ENCODE results near the gene TRPM4.
"Not testable (repeated sequence)": the region's sequence is repeated elsewhere in the genome, so short reads cannot be mapped to it uniquely, and the experiment has no call there.

TRPM4 gene

GRCh38 chr19:49125025-49125731 lies 32.4 kb upstream of the TRPM4 start:
- Histone ChIP-seq H3K27ac (peak overlapping the region in 13 of 21 experiments; percentile 4 to 83 (median 56)), H3K4me3 (peak overlapping the region in 1 of 7 experiments; percentile 3)

GRCh38 chr19:49126575-49126974 lies 31.0 kb upstream of the TRPM4 start:
- H3K27ac ChIP-seq: no peak overlapping the region
- no peak overlapping the region for H3K4me3 ChIP-seq

DNA sequence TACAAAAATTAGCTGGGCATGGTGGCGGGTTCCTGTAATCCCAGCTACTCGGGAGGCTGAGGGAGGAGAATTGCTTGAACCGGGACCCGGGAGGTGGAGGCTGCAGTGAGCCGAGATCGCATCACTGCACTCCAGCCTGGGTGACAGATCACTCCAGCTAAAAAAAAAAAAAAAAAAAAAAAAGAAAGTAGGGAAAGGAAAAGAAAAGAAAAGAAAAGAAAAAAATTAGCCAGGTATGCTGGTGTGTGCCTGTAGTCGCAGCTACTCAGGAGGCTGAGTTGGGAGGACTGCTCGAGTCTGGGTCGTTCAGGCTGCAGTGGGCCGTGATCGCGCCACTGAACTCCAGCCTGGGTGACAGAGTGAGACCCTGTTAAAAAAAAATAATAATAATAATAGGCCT lies 30.4 kb upstream of the TRPM4 start:
- peak overlapping the region in 2 of 21 experiments; percentile 29 to 46 for H3K27ac ChIP-seq
- not testable (repeated sequence) for H3K4me3 ChIP-seq

- H3K27ac ChIP-seq: peak overlapping the region in 7 of 21 experiments; percentile 4 to 64 (median 44)
Measured at GRCh38 chr19:49127674-49128544, 29.7 kb upstream of the TRPM4 start.

DNA sequence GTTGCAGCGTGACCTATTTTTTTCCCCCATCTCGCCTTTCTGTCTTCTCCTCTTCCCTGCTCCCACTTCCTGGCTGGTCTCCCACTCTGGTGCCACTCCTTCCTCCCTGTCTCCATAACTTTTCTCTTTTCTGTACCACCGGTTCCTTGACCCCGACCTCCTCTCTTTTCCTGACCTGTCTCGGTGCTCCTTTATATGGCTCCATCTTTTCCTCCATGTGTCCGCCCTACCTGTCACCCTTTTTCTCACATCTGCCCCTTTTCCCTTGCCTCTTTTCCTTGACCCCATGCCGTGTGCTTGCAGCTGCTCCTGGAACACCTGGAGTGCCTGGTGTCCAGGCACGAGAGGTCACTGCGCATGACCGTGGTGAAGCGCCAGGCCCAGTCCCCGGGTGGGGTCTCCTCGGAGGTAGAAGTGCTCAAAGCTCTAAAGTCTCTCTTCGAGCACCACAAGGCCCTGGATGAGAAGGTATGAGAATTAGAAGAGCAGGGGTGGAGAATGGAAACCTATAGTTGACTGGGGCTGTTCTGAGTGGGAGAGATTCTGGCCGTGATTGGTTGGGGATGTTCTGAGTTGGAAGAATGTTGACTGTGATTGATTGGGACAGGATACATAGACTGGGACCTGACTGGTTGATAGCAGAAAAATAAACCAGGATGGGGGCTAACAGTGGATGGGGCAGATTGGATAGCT lies 28.9 kb upstream of the TRPM4 start:
- peak overlapping the region in 4 of 7 experiments; percentile 10 to 26 (median 15) for H3K4me3 ChIP-seq
- peak overlapping the region in 1 of 21 experiments; percentile 4 for H3K27ac ChIP-seq

More at GRCh38 chr19:49127674-49128544, 29.7 kb upstream of the TRPM4 start:
- H3K4me3 ChIP-seq: peak overlapping the region in 5 of 7 experiments; percentile 14 to 32 (median 16)

DNA sequence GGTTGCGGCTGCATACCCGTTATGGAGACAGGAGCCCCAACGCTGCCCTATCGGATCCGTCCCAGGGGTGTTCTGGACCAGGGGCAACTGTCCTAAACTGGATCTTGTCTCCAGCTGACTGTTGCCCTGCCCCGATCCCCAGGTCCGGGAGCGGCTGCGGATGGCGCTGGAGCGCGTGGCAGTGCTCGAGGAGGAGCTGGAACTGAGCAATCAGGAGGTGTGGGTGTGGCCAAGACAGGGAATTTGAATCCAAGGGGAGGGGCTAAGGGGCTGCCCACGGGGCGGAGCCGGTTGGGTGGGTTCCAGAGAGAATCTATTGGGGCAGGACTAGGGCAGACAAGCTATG lies 28.4 kb upstream of the TRPM4 start:
- H3K4me3 ChIP-seq: no peak overlapping the region
- no peak overlapping the region for H3K27ac ChIP-seq

- Histone ChIP-seq H3K27ac (no peak overlapping the region), H3K4me3 (no peak overlapping the region)
Measured at GRCh38 chr19:49130325-49130724, 27.3 kb upstream of the TRPM4 start.

DNA sequence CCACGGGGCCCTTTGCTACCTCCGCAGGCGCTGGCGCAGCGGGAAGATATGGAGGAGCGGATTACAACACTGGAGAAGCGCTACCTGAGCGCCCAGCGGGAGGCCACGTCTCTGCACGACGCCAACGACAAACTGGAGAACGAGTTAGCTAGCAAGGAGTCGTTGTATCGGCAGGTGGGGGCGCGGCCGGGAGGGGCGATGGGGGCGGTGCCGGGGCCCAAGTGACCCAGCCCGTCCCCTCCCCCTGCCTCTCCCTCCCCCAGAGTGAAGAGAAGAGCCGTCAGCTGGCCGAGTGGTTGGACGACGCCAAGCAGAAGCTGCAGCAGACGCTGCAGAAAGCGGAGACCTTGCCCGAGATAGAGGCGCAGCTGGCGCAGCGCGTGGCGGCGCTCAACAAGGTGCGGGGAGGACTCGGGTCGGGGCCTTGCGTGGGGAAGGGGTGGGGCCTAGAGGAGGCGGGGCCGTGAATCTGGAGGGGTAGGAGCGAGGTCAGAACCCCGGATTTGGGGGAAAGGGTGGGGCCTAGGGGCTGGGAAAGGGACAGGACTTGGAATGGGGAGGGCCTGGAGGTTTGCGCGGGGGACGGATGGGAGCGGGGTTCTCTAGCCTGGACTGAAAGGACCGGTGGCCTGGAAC lies 24.5 kb upstream of the TRPM4 start:
- Histone ChIP-seq H3K27ac (peak overlapping the region in 2 of 21 experiments; percentile 15 to 50), H3K4me3 (peak overlapping the region in 1 of 7 experiments; percentile 5)

DNA sequence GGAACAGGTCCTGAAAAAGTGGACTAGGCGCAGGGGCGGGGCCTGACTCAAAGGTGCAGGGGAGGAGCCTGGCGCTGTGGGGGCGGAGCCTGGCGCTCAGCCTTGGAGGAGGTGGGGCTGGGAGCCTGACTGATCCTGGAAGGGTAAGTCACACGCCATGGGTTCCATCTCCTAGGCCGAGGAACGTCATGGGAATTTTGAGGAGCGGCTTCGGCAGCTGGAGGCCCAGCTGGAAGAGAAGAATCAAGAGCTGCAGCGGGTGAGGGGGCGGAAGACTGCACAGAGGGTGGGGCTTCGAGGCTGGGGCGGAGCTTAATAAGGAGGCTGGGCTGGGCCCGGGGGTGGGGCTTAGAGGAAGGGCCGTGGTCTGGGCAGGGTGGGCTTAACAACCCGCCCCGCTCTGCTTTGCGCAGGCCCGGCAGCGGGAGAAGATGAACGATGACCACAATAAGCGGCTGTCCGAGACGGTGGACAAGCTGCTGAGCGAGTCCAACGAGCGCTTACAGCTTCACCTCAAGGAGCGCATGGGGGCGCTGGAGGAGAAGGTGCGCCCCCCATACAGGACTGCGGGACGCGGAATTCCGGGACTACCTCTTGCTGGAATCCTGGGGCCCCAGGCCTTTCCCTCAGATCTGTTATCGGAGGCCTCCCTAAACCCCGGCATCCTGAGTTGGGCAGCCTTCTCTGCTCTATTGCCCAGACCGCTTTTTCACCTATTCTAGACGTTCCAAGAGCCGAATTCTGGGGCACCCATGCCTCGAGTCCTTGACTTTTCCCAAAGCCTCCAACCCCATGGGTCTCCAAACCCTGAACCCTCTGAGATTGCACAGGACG lies 23.8 kb upstream of the TRPM4 start:
- Histone ChIP-seq H3K4me3 (peak overlapping the region in 1 of 7 experiments; percentile 5), H3K27ac (peak overlapping the region in 2 of 21 experiments; percentile 15 to 50)

DNA sequence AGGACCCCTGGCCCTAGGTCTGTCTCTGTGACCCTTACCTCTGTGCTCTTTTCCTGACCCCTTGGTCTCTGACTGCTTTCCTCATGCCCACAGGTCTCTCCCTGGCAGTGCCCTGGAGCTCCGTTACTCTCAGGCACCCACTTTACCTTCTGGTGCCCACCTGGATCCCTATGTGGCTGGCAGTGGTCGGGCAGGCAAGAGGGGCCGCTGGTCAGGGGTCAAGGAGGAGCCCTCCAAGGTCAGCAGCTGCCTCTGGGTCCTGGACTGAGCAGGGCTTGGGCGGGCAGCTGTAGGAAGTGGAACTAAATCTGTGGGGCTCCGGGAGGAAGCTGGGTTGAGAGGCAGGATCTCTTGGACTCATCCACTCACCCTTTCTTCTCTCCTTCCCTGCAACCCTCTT lies 21.9 kb upstream of the TRPM4 start:
- no peak overlapping the region for H3K27ac ChIP-seq

DNA sequence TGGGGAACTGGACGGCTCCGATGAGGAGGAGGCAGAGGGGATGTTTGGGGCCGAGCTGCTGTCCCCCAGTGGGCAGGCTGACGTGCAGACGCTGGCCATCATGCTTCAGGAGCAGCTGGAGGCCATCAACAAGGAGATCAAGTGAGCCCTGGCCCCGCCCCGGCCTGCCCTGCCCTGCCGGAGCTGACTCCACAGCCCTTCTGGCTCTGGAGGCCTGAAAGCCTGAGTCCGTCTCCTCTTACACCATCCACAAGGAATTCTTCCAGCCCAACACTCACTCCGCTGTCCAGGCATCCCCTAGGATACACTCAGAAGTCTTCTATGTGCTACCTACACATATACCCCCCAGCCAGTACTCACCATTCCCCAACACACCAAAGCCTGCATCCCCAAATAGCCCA lies 20.8 kb upstream of the TRPM4 start:
- no peak overlapping the region for H3K4me3 ChIP-seq
- peak overlapping the region in 1 of 21 experiments; percentile 30 for H3K27ac ChIP-seq

More for the DNA sequence above, 21.9 kb upstream of the TRPM4 start:
- H3K4me3 ChIP-seq: no peak overlapping the region

GRCh38 chr19:49140951-49141350 lies 16.6 kb upstream of the TRPM4 start:
- Histone ChIP-seq H3K4me3 (no peak overlapping the region), H3K27ac (no peak overlapping the region)

GRCh38 chr19:49141352-49141751 lies 16.2 kb upstream of the TRPM4 start:
- H3K27ac ChIP-seq: no peak overlapping the region
- H3K4me3 ChIP-seq: no peak overlapping the region

- peak overlapping the region in 5 of 7 experiments; percentile 21 to 30 (median 27) for H3K4me3 ChIP-seq
Measured at GRCh38 chr19:49142866-49143335, 14.7 kb upstream of the TRPM4 start.

GRCh38 chr19:49145573-49146407 lies 11.8 kb upstream of the TRPM4 start:
- Histone ChIP-seq H3K27ac (no peak overlapping the region), H3K4me3 (no peak overlapping the region)

More at GRCh38 chr19:49142866-49143335, 14.7 kb upstream of the TRPM4 start:
- no peak overlapping the region for H3K27ac ChIP-seq

- H3K27ac ChIP-seq, H3K4me3 ChIP-seq: not testable (repeated sequence)
Measured at GRCh38 chr19:49146408-49146770, 11.2 kb upstream of the TRPM4 start.

DNA sequence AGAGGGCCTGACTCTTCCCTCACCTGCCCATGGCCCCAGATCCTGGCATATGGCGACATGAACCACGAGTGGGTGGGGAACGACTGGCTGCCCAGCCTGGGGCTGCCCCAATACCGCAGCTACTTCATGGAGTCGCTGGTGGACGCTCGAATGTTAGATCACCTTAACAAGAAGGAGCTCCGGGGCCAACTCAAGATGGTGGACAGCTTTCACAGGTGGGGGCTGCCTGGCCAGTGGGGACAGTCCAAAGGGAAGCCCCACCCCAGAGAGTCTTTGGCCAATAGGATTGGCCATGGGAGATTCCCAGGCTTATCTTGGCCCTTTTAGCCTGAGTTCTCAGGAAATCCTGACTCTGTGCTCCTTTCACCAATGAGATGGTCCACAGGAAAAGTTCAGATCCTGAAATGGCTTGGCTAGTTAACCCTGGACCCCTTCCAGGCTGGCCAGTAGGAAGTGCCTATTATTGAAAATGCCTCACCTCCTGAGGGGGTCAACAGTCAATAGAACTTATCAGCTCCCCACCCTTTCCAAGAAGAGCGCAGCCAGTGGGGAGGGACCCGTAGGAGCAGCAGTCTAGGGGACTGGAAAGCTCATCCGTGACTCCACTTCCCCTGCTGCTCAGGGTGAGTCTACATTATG lies 9.4 kb upstream of the TRPM4 start:
- H3K27ac ChIP-seq: peak overlapping the region in 6 of 21 experiments; percentile 10 to 84 (median 34)
- H3K4me3 ChIP-seq: peak overlapping the region in 2 of 7 experiments; percentile 68 to 78

Measured in skin epidermis (tissue), 12 donors.